A549 (cell line): ENCODE results near the gene SLC48A1. TPM values are rescaled to one million over a fixed set of nuclear protein-coding genes. Genes with fewer than 3 reads are reported as not detected.

Experiments
- ATAC-seq, 2 experiments: fragments of 200-7000 bp in 1 of 2; fragments of >200 bp in 1 of 2; cut with Nextera tagmentation in 1 of 2; cut with Tn5 transposase in 1 of 2; 3 replicates each; pipeline versions ENCODE4 v1.8.0 to v1.9.1; 2018 to 2020; ENCODE audit warnings: mild to moderate bottlenecking in 1 of 2, moderate library complexity in 1 of 2
- CTCF ChIA-PET: fragments of 300-600 bp; sonication (Branson Sonifier 250); formaldehyde crosslinking; extraction: SDS; loops from one replicate; lab custom pipeline; 2021; ENCODE audit warnings: antibody characterized with exemption, inconsistent platforms; lab: Yijun Ruan, JAX
- POLR2A ChIA-PET: fragments of 350-600 bp; formaldehyde crosslinking; extraction: SDS; loops from one replicate; lab custom pipeline; 2021; ENCODE audit warnings: antibody characterized with exemption, inconsistent platforms; lab: Yijun Ruan, JAX
- DNase-seq, 2 experiments: peaks; one replicate each; pipeline versions ENCODE4 v3.0.0 to v3.0.0-alpha.2; 2011 to 2016; ENCODE audit warnings: low read depth in 1 of 2, low spot score in 1 of 2
- FAIRE-seq: peaks from 2 replicates; lab custom pipeline; 2011; peaks lifted over from hg19 to GRCh38; lab: Jason Lieb, UNC
- H3K27ac ChIP-seq, 2 experiments: fragments of >200 bp; sonication (Bioruptor Twin); formaldehyde crosslinking; 3 replicates each; pipeline ENCODE4 v1.5.1; 2016 to 2017
- H3K4me1 ChIP-seq: fragments of >200 bp; sonication (Bioruptor Twin); formaldehyde crosslinking; 3 replicates; pipeline ENCODE4 v1.6.1; 2016
- H3K4me2 ChIP-seq: fragments of >200 bp; sonication (Bioruptor Twin); formaldehyde crosslinking; 3 replicates; pipeline ENCODE4 v1.6.1; 2016
- H3K4me3 ChIP-seq: fragments of >200 bp; sonication (Bioruptor Twin); formaldehyde crosslinking; 3 replicates; pipeline ENCODE4 v1.5.1; 2016
- H3K9me3 ChIP-seq: fragments of >200 bp; sonication (Bioruptor Twin); formaldehyde crosslinking; 3 replicates; pipeline ENCODE4 v1.6.1; 2016
- BHLHE40 ChIP-seq: IDR thresholded peaks from 2 replicates; pipeline ENCODE4 v1.6.1; 2012; ENCODE audit warnings: low read depth, low read length, inconsistent platforms
- CBX8 ChIP-seq: fragments of 200-600 bp; sonication (generic); IDR thresholded peaks from 2 replicates; pipeline ENCODE4 v1.6.1; 2016
- CTCF ChIP-seq: fragments of >200 bp; sonication (Bioruptor Twin); formaldehyde crosslinking; IDR thresholded peaks from 3 replicates; pipeline ENCODE4 v1.5.1; 2016
- EP300 ChIP-seq, 2 experiments: fragments of >200 bp; sonication (Bioruptor Twin); formaldehyde crosslinking; IDR thresholded peaks; 2 replicates in 1 of 2; 3 replicates in 1 of 2; pipeline ENCODE4 v1.6.1; 2016 to 2017
- FOSL2 ChIP-seq, 2 experiments: fragments of 450-650 bp in 1 of 2; fragments of >200 bp in 1 of 2; sonication (Bioruptor Twin) in 1 of 2; formaldehyde crosslinking; IDR thresholded peaks; 2 replicates each; pipeline versions ENCODE4 v1.5.0 to v1.6.1; 2016 to 2020; ENCODE audit warnings: mild to moderate bottlenecking in 1 of 2, moderate library complexity in 1 of 2
- JUNB ChIP-seq: fragments of >200 bp; sonication (Bioruptor Twin); formaldehyde crosslinking; IDR thresholded peaks from 2 replicates; pipeline ENCODE4 v1.6.1; 2016
- MAX ChIP-seq: IDR thresholded peaks from 2 replicates; pipeline ENCODE4 v1.6.1; 2012
- PBX3 ChIP-seq: IDR thresholded peaks from 2 replicates; pipeline ENCODE4 v1.6.1; 2012
- POLR2A ChIP-seq: IDR thresholded peaks from 2 replicates; pipeline ENCODE4 v1.6.1; 2012; ENCODE audit warnings: mild to moderate bottlenecking, low read length
- RAD21 ChIP-seq, 2 experiments: fragments of >200 bp in 1 of 2; sonication (Bioruptor Twin) in 1 of 2; formaldehyde crosslinking in 1 of 2; IDR thresholded peaks in 1 of 2; conservative IDR thresholded peaks in 1 of 2; 2 replicates in 1 of 2; 3 replicates in 1 of 2; pipeline ENCODE4 v1.6.1; 2012 to 2018; ENCODE audit warnings: inconsistent platforms in 1 of 2
- REST ChIP-seq: fragments of 200-600 bp; sonication (generic); IDR thresholded peaks from 2 replicates; pipeline ENCODE4 v1.6.1; 2016; ENCODE audit warnings: antibody characterized with exemption, mild to moderate bottlenecking, moderate library complexity
- RFX5 ChIP-seq: fragments of 450-650 bp; IDR thresholded peaks from 2 replicates; pipeline ENCODE4 v1.7.1; 2014; ENCODE audit warnings: antibody characterized with exemption, mild to moderate bottlenecking, moderate library complexity
- WGBS: methylation state at CpG from one replicate; pipeline ENCODE4 v1.1.6; 2017; ENCODE audit errors: missing lambda C conversion rate; 5-methylcytosine and 5-hydroxymethylcytosine counted together
- polyA plus RNA-seq, 4 experiments: library from polyadenylated mRNA; depleted of rRNA in 3 of 4; stranded (reverse); fragments of >200 nt; fragmentation: RNase III in 1 of 4; extraction: RNeasy Plus Mini Kit Qiagen cat#74134 plus additional on column Dnase treatment in 1 of 4; gene quantifications; 2 replicates in 3 of 4; 3 replicates in 1 of 4; pipeline ENCODE4 v1.2.3, GENCODE V29; 2011 to 2017

SLC48A1 gene
- polyA plus RNA-seq, 2 of the 4 experiments (the other 2 are of a cell fraction), result 25.1 to 32.6 TPM

GRCh38 chr12:47750229-47750798, 22.7 kb upstream of the SLC48A1 start (continued):
- TF ChIP-seq MAX, result no peak

GRCh38 chr12:47750916-47751470, 22.0 kb upstream of the SLC48A1 start:
- peaks cover 27% of the 10 kb centered on the region for H3K4me1 ChIP-seq
- TF ChIP-seq POLR2A, result no peak
- TF ChIP-seq, all 56 proteins: peak for 0
- WGBS, result 84% methylated on average over 17 of the region's 19 CpGs
- Histone ChIP-seq H3K4me3 (no peak overlapping the region), H3K4me2 (no peak overlapping the region), H3K9me3 (no peaks in the 10 kb centered on the region), H3K27ac (no peak overlapping the region)
- no peak for DNase-seq
- POLR2A ChIA-PET, result no interaction called here
- no peak for FAIRE-seq
- CTCF ChIA-PET, result interaction anchor here (1.0 to 43.9 kb wide), 5 partner anchors 9 to 87 kb away, joined by 3 to 1399 read pairs (median 11); partner anchors contain the start of gene SLC48A1
- ATAC-seq, result no peak; a peak in 1 of 6 replicates

GRCh38 chr12:47751561-47751960, 21.5 kb upstream of the SLC48A1 start:
- Histone ChIP-seq H3K4me1 (peaks cover 27% of the 10 kb centered on the region), H3K27ac (no peak overlapping the region), H3K9me3 (no peaks in the 10 kb centered on the region), H3K4me2 (no peak overlapping the region), H3K4me3 (no peak overlapping the region)
- FAIRE-seq, result no peak
- DNase-seq, result no peak
- POLR2A ChIA-PET, result no interaction called here
- 89% methylated on average over 9 of the region's 9 CpGs for WGBS
- ATAC-seq, result no peak; a peak in 1 of 6 replicates
- CTCF ChIA-PET, result interaction anchor here (1.0 to 43.9 kb wide), 5 partner anchors 8 to 87 kb away, joined by 3 to 1399 read pairs (median 11); partner anchors contain the start of gene SLC48A1
- no peak for TF ChIP-seq FOSL2 (IDR thresholded peaks at IDR 0.05)
- no peak for TF ChIP-seq FOSL2 (CRISPR knock-in tag; IDR thresholded peaks at IDR 0.05)
- TF ChIP-seq PBX3, result no peak
- TF ChIP-seq CTCF, result no peak
- TF ChIP-seq CBX8, result no peak
- no peak for TF ChIP-seq JUNB
- TF ChIP-seq EP300 (IDR thresholded peaks at IDR 0.05), result no peak
- TF ChIP-seq REST, result no peak
- no peak for TF ChIP-seq RAD21 (conservative IDR thresholded peaks at IDR 0.05 in 1 of 2, IDR thresholded peaks at IDR 0.05 in 1 of 2)

GRCh38 chr12:47752121-47752520, 20.9 kb upstream of the SLC48A1 start:
- peaks cover 27% of the 10 kb centered on the region for H3K4me1 ChIP-seq
- DNase-seq, result no peak
- H3K27ac ChIP-seq, result 0 out of 6 replicates have a peak overlapping the region, but pooled peaks of 1 of the 2 experiments have one; percentile 7
- 71% methylated on average over 4 of the region's 4 CpGs for WGBS
- H3K4me2 ChIP-seq, result peak overlapping the region; percentile 8; the same call in 1 of the 3 replicates
- H3K9me3 ChIP-seq, result no peaks in the 10 kb centered on the region
- ChIA-PET CTCF (interaction anchor here (1.4 to 43.9 kb wide), 4 partner anchors 11 to 86 kb away, joined by 3 to 1399 read pairs (median 174); partner anchors contain the start of gene SLC48A1), POLR2A (no interaction called here)
- ATAC-seq, result no peak
- TF ChIP-seq RFX5 (no peak), BHLHE40 (no peak)
- no peak for FAIRE-seq
- H3K4me3 ChIP-seq, result no peak overlapping the region
